GM19193 (cell line): ENCODE data around the gene BHLHA15.

Experiments
- POLR2A ChIP-seq: IDR thresholded peaks from 4 replicates; pipeline ENCODE4 v1.6.1; 2011; ENCODE audit not compliant: insufficient read depth, insufficient read length; ENCODE audit errors: extremely low read depth

The BHLHA15 gene

DNA sequence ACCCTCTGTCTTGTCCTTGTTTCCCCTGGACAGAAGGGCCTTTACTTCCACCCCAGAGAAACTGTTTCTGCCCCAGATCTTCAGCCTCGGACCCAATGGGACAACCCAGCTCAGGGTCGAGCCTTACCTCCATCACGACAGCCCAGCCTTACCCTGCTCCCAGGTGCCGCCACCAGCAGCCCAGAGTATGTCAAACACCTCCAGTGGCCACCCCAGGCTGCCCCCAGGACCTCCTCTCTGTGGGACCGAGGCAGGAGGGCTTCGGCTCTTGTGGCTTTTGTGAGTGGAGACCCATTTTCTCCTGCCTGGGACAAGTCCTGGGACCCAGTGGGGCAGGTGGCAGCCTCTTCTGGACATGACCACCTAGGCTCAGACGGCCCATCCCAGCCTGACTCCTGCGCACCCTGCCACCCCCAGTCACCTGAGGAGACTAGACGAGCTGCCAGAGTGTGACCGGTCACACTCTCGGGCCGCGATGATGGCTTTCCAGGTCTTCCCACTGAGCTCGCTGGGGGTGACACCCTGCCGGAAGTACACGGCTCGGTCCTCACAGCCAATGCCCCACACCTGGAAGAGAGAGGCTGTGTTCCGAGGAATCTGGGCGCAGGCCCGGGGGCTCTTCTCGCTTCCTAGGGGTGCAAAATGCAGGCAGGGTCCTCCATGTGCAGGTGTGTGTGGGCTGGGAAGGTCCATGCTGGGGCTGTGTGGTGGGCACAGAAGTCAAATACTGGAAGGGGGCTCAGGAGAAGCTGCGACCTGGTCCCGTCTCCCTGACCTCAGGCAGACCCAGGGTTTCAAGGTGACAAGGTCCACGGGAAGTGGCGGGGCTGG is 25.3 kb downstream of the BHLHA15 start:
- no peak for TF ChIP-seq POLR2A

DNA sequence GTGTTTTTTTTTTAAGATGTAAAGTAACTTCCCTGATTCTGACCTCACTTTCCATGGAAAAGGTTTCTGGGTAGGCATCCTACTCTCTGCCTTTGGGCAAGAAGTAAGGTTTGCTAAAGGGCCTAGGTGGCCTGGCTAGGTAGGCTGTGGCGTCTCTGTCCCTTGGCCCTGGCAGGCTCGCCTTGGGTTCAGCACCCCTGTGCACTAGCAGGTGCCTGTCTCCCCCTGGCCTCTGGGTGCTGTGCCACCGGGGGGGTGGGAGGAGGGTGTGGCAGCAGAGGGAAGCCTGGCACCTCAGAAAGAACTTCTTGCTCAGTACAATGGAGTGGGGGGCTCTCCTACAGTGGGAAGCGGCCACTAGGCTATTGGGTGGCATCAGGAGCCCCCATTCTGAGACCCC is 26.8 kb downstream of the BHLHA15 start:
- TF ChIP-seq POLR2A: no peak

DNA sequence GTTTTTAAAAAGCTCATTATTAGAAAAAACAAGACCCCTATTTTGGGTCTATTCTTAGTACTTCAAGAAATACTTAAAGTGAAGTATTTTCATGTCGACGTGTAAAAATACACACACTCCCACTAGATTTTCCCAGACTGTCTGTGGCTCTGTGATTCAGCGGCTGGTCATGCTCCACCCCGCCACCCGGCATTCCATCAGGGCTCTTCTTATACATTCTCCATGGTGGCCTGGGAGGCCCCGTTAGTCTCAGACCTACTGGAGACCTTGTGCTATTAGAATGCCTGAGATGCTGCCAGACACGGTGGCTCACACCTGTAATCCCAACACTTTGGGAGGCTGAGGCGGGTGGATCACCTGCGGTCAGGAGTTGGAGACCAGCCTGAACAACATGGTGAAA is 27.7 kb downstream of the BHLHA15 start:
- no peak for TF ChIP-seq POLR2A

DNA sequence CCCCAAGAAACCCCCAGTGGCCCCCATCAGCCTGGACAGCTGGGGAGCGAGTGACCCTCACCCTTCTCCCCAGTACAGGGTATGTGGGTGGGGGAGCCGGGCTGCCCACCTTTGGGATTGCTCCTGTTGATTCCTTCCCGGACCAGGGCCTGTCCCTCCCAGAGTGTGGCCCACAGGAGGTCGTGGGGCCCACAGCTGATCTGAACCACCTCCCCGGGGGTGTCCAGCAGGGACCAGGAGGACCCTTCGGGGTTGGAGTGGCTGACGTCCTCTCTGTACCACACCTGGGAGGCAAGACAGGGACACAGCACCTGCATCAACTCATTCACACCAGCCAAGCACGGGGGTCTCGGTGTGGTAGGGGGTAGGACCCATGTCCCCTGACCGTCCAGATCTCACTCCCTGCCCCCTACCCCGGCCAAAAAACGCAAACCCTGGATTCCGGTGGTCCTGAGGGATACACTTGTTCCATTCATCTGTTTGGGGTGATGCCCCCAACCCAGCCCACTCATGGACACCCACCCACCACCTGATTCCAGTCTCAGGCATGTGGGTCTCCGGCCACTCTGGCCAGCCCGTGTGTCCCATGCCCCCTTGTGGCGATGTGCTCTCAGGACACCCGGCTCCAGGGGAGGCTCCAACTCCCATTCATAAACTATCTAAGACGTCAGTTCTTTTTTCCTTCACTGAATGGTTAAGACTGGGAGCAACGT is 29.9 kb downstream of the BHLHA15 start:
- no peak for TF ChIP-seq POLR2A

DNA sequence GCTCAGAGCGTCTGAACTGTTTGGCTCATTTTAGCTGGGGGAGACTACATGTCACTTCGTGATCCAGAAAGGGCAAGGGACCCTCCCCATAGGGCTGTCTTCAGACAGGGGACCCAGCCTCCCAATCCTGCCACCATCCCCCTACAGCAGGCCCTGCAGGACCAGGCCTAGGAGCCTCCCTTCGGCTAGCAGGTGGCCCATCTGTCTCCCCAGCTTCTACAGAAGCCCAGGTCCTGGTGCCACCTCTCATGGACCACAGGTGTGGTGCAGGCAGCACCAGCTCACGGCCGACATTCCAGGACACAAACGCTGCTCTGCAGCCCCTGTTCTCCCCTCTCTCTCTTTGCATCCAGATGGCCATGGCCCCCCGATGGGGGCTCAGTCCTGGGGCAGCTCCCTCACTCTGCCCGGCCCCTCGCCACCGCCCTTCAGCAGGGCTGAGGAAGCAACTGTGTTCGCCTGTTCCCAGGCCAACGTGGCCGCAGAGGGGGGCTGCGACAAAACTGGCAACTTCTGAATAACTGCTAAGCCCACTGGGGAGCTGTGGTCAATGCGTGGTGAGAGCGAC is 30.5 kb downstream of the BHLHA15 start:
- no peak for TF ChIP-seq POLR2A

DNA sequence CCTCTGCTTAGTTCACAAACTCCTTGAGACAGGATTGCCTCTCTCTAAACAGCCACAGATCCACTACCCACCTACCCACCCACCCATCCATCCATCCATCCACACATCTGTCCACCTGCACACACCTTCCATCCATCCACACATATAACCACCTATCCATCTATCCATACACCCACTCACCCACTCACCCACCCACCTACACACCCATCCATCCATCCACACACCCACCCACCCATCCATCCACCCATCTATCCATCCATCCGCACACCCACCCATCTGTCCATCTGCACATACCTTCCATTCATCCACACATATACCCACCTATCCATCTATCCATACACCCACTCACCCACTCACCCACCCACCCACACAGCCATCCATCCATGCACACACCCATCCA is 31.1 kb downstream of the BHLHA15 start:
- no peak for TF ChIP-seq POLR2A

DNA sequence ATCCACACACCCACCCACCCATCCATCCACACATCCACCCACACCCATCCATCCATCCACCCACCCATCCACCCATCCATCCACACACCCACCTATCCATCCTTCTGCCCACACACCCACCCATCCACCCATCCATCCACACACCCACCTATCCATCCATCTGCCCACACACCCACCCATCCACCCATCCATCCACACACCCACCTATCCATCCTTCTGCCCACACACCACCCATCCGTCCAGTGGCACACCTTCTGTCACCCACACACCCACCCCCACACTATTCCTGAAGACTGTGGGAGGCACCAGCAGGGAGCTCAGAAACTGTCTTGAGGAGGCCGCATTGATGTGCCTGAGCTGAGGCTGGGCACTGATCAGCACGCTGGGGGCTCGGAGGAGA is 31.7 kb downstream of the BHLHA15 start:
- TF ChIP-seq POLR2A: no peak

DNA sequence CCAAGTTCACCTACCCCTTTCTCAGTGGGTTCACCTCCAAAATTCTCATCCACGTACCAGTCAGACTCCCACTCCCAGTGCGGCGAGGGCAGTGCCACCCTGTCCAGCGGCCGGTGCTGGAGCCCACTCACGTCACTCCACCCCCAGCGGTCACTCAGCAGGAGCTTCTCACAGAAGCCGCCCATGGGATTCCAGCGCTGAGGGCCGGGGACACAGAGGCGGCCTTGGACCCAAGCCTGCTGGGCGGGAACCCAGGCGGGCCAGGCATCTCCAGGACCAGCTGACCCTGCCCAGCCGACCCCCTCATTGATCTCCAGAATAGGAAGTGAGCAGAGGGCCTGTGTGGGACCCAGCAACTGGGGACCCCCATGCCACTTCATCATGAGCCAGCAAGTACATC is 33.6 kb downstream of the BHLHA15 start:
- TF ChIP-seq POLR2A: no peak

DNA sequence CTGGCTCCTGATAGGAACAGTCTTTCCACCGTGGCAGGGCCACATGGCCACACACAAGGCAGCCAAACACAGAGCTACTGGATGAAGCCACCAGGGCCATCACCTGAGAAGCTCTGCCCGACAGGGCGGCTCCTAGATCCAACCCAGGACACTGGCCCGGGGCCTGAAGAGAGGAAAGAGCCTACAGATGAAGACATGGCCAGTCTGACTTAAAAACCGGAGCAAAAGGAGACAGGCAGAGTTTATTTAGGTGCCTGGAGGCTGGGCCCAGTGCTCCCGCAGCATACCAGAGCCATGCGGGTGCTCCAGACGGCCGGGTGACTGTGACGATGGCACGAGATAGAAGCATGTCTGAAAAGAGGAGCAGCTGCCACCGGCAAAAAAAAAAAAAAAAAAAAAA is 36.9 kb downstream of the BHLHA15 start:
- no peak for TF ChIP-seq POLR2A

DNA sequence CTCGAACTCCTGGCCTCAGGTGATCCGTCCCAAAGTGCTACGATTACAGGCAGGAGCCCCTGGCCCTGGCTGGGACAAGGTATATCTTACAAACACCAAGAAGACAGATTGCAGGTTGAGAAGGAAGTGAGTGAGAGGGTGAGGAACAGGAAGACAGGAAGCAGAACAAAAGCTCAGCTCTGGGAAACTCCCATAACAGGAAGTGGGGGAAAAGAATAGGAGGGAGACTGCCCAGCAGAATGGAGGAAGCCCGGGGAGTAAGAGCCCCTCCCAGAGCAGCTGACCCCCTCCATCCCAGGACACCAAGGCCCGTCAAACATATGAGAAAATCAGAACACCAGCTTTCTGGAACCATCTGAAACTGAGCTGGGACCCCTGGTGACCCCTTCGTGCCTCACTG is 37.9 kb downstream of the BHLHA15 start:
- no peak for TF ChIP-seq POLR2A

DNA sequence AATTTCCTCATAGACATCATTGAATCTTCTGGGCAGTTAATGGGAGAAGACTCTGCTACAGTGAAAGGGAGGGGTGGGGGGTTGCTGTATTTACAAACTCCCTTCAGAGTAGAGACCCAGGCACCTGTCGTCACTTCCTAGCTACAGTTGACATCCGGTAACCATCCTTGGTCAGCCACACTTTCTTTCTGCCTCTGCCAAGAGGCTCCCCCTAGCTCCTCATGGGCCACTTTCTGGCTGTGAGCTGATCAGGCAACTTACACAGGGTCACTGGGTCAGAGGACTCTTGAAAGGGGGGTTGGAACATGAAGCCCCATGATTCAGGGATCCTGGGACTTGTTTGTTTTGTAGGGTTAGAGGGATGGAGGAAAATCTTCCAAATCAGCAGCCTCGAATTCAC is 39.5 kb downstream of the BHLHA15 start:
- no peak for TF ChIP-seq POLR2A

DNA sequence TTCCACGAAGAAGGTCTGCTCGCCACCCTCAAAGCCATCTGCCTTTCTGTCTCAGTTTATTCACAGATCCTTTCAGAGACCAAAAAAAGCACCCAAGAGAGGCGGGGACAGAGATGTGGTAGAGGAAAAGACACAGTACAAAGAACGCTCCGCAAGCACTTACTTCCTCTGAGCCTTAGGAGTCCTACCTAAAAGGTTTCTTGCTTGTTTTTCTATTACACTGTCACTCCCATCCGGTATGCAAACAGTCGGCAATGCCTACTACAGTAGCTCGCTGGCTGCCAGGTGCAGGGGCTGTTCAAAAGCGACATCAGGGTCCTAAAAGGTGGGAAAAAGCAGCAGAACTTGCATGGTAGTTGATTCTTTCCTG is 40.0 kb downstream of the BHLHA15 start:
- TF ChIP-seq POLR2A: no peak

DNA sequence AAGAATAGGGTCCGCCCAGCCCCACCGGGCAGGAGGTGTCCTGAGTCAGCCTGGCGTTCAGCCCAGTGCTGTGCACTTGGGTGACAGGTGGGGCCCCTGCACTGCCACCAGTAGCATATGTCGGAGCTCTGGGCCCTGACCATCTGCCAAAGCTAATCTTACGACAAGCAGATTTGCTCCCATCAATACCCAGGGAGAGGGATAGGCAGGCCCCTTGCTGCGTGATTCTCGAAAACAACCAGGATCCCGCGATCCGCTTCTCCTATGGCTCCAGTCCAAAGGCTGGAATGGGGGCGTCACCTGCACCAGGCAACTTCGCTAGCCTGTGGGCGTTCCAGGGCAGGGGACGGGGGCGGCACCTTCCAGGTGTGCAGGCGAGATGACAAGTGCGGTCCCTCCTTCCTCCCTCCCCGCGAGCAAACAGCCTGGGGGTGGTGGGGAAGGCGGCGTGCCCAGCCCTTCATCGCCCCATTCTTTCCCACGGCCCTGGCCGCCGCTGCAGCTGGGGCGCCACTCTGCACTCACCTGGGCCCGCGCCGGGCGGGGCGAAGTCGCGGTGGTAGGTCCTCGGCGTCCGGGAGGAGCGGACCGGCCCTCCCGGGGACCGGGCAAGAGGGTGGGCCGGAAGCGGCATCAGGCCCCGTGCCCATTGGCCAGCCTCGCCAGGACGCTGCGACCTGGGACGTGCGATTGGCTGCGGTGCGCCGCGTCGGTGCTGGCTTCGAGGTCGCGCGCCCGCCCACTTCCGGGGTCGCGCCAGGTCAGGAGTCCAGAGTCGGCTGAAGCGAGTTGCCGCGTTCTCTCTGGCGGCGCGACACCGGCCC is 40.6 kb downstream of the BHLHA15 start, which contains the start of gene TECPR1:
Gene TECPR1, minus strand, starts transcription at position 632 of the 824 bp plus-strand sequence. CDS start 6,086 bp downstream, outside the sequence.
- TF ChIP-seq POLR2A: peak; percentile 71

DNA sequence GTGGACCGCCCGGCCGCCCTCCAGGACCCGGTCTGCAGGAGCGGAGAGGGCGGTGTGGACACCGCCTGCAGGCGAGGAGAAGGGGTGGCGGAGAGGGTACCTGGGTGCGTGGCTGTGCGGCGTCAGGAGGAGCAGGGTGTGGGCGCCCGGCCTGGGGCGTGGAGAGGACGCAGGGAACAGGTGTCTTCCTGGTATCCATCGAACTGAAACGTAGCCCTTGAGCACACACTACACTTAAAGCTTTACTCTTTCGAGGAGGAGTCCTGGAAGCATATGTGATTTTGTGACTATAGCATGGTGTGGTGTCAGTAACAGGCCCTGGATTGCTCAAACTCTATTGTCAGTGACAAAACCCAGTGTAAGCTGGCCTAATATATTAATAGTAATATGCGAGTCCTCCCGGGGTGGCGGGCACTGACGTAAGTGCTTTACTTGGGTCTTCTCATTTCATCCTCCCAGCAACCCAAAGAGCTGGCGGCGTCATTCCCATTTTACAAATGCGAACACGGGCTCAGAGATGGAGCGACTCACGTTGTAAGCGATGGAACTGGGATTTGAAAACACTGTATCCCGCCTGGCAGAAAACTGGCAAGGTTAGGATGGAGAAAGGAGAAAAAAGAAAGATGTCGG is 41.3 kb downstream of the BHLHA15 start:
- no peak for TF ChIP-seq POLR2A
